OCI-LY7 (cell line): Measurements from ENCODE around the gene ATG4C.

Experiments used
- CTCF ChIP-seq: fragments of 200-600 bp; sonication (generic); conservative IDR thresholded peaks from 2 replicates; pipeline ENCODE4 v1.5.1; 2014; ENCODE audit warnings: mild to moderate bottlenecking, antibody characterized with exemption, low read length, moderate library complexity, mixed read lengths
- EZH2phosphoT487 ChIP-seq: fragments of 200-600 bp; sonication (generic); IDR thresholded peaks from 2 replicates; pipeline ENCODE4 v1.6.1; 2018; ENCODE audit warnings: low read depth, borderline replicate concordance, mild to moderate bottlenecking, mixed run types, antibody characterized with exemption, low read length, moderate library complexity, mixed read lengths

GRCh38 chr1:62790716-62791115, 6.8 kb downstream of the ATG4C start:
- TF ChIP-seq CTCF (no peak), EZH2phosphoT487 (no peak)
